ENCODE results near the gene FLNB.

The FLNB gene

DNA sequence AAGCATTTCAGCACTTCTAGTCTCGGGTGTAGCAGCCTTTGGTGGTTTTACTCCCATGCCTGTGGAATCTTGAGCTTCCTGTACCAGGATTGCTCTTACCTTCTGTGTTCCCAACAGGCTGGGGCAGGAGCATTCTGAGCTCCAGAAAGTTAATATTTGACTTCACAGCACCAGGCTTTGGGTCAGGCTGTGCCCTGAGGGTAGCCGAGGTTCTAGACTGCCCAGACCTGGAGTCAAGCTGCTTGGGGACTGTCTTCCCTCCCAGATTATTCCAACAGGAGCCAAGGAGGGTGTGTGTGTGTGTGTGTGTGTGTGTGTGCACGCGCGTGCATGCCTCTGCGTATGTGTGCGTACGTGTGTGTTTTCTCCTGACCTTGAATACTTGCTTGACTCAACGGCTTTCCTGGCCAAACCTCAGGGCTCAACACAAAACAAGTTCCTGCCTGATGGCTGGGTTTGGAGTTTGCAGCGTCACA lies 94.8 kb downstream of the FLNB start:
- POLR2A ChIA-PET: no interaction called here
- H3K4me1 ChIP-seq (ENCODE audit: control insufficient read depth, insufficient read depth, low read length): no peaks in the 10 kb centered on the region
- no peaks in the 10 kb centered on the region for H3K9me3 ChIP-seq (ENCODE audit: control insufficient read depth, insufficient read depth, low read depth, low read length)
- no peak for TF ChIP-seq ZBTB1 (tag by site-specific recombination; IDR thresholded peaks at IDR 0.05)
- TF ChIP-seq MEIS1 (CRISPR knock-in tag; IDR thresholded peaks at IDR 0.05; ENCODE audit: borderline replicate concordance): no peak
- TF ChIP-seq REPIN1 (tag by site-specific recombination; IDR thresholded peaks at IDR 0.05; ENCODE audit: low read depth): no peak
- TF ChIP-seq ZNF416 (tag by site-specific recombination; IDR thresholded peaks at IDR 0.05): no peak
- no peak for TF ChIP-seq ZNF514 (tag by site-specific recombination; IDR thresholded peaks at IDR 0.05)
- no peak for TF ChIP-seq ZNF169 (tag by site-specific recombination; IDR thresholded peaks at IDR 0.05)
- TF ChIP-seq, protein P1, sequence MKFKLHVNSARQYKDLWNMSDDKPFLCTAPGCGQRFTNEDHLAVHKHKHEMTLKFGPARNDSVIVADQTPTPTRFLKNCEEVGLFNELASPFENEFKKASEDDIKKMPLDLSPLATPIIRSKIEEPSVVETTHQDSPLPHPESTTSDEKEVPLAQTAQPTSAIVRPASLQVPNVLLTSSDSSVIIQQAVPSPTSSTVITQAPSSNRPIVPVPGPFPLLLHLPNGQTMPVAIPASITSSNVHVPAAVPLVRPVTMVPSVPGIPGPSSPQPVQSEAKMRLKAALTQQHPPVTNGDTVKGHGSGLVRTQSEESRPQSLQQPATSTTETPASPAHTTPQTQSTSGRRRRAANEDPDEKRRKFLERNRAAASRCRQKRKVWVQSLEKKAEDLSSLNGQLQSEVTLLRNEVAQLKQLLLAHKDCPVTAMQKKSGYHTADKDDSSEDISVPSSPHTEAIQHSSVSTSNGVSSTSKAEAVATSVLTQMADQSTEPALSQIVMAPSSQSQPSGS (tag by site-specific recombination; IDR thresholded peaks at IDR 0.05; ENCODE audit: low read depth): no peak
- no peak for TF ChIP-seq ZNF629 (tag by site-specific recombination; IDR thresholded peaks at IDR 0.05)
- TF ChIP-seq ZNF248 (tag by site-specific recombination; IDR thresholded peaks at IDR 0.05): no peak
- TF ChIP-seq PRDM1 (tag by site-specific recombination; IDR thresholded peaks at IDR 0.05): no peak
- peaks cover 0 to 87% of the 10 kb centered on the region in 2 experiments; a peak in 2 of 3 replicates for H3K36me3 ChIP-seq (ENCODE audit: control insufficient read depth in 2 of 2, insufficient read depth in 1 of 2, low read length in 2 of 2)
- CTCF ChIA-PET: no interaction called here
- no peak overlapping the region for H3K4me3 ChIP-seq (ENCODE audit: low read depth, low read length)
- no peak overlapping the region for H3K27ac ChIP-seq (ENCODE audit: extremely low read depth, low read depth, low read length)

DNA sequence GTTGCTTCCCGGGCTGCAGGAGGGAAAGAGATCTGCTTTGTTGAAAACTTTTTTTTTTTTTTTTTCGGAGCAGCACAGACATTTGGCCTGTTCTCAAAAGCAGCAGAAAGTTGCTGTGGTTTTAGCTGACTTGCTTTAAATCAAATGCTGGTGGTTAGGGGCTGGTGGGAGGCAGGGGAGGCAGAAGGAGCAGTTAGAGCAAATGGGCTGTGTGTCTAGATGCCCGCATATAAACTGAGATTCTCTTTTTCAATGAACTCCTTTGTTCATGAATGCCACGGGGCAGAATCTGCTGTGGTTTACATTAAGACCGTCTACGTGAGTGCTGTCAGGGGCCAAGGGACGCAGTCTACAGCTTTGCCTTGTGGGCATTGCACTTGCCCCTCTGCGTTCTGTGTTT lies 95.9 kb downstream of the FLNB start:
- no peak for TF ChIP-seq ZBTB1 (tag by site-specific recombination; IDR thresholded peaks at IDR 0.05)
- TF ChIP-seq ZNF266 (tag by site-specific recombination; IDR thresholded peaks at IDR 0.05; ENCODE audit: low read depth): no peak
- TF ChIP-seq, protein P2, sequence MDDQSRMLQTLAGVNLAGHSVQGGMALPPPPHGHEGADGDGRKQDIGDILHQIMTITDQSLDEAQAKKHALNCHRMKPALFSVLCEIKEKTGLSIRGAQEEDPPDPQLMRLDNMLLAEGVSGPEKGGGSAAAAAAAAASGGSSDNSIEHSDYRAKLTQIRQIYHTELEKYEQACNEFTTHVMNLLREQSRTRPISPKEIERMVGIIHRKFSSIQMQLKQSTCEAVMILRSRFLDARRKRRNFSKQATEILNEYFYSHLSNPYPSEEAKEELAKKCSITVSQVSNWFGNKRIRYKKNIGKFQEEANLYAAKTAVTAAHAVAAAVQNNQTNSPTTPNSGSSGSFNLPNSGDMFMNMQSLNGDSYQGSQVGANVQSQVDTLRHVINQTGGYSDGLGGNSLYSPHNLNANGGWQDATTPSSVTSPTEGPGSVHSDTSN (CRISPR knock-in tag; IDR thresholded peaks at IDR 0.05): no peak
- TF ChIP-seq ZBTB7A (tag by site-specific recombination; IDR thresholded peaks at IDR 0.05; ENCODE audit: low read depth): no peak
- TF ChIP-seq ZNF391 (tag by site-specific recombination; IDR thresholded peaks at IDR 0.05; ENCODE audit: borderline replicate concordance, low read depth): no peak
- TF ChIP-seq, protein P3, sequence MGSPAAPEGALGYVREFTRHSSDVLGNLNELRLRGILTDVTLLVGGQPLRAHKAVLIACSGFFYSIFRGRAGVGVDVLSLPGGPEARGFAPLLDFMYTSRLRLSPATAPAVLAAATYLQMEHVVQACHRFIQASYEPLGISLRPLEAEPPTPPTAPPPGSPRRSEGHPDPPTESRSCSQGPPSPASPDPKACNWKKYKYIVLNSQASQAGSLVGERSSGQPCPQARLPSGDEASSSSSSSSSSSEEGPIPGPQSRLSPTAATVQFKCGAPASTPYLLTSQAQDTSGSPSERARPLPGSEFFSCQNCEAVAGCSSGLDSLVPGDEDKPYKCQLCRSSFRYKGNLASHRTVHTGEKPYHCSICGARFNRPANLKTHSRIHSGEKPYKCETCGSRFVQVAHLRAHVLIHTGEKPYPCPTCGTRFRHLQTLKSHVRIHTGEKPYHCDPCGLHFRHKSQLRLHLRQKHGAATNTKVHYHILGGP (tag by site-specific recombination; IDR thresholded peaks at IDR 0.05): no peak
- no peak for TF ChIP-seq ZNF19 (tag by site-specific recombination; IDR thresholded peaks at IDR 0.05; ENCODE audit: low read depth)
- TF ChIP-seq ZNF529 (tag by site-specific recombination; IDR thresholded peaks at IDR 0.05; ENCODE audit: insufficient replicate concordance): no peak
- no peak for TF ChIP-seq HOXA7 (CRISPR knock-in tag; IDR thresholded peaks at IDR 0.05; ENCODE audit: borderline replicate concordance)
- TF ChIP-seq ZNF302 (tag by site-specific recombination; IDR thresholded peaks at IDR 0.05; ENCODE audit: low read depth): no peak
- no peak for TF ChIP-seq GLI4 (tag by site-specific recombination; IDR thresholded peaks at IDR 0.05)
- no peak for TF ChIP-seq ZNF48 (tag by site-specific recombination; IDR thresholded peaks at IDR 0.05)
- no peak for TF ChIP-seq KLF8 (tag by site-specific recombination; IDR thresholded peaks at IDR 0.05)
- no peak for TF ChIP-seq SP7 (tag by site-specific recombination; IDR thresholded peaks at IDR 0.05)
- no peak for TF ChIP-seq ZNF626 (tag by site-specific recombination; IDR thresholded peaks at IDR 0.05)
- no peak for TF ChIP-seq ZBTB17 (tag by site-specific recombination; IDR thresholded peaks at IDR 0.05)
- TF ChIP-seq, protein P4, sequence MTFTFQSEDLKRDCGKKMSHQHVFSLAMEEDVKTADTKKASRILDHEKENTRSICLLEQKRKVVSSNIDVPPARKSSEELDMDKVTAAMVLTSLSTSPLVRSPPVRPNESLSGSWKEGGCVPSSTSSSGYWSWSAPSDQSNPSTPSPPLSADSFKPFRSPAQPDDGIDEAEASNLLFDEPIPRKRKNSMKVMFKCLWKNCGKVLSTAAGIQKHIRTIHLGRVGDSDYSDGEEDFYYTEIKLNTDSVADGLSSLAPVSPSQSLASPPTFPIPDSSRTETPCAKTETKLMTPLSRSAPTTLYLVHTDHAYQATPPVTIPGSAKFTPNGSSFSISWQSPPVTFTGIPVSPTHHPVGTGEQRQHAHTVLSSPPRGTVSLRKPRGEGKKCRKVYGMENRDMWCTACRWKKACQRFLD (tag by site-specific recombination; IDR thresholded peaks at IDR 0.05): no peak
- TF ChIP-seq ZNF610 (tag by site-specific recombination; IDR thresholded peaks at IDR 0.05; ENCODE audit: borderline replicate concordance): no peak
- TF ChIP-seq, protein P5, sequence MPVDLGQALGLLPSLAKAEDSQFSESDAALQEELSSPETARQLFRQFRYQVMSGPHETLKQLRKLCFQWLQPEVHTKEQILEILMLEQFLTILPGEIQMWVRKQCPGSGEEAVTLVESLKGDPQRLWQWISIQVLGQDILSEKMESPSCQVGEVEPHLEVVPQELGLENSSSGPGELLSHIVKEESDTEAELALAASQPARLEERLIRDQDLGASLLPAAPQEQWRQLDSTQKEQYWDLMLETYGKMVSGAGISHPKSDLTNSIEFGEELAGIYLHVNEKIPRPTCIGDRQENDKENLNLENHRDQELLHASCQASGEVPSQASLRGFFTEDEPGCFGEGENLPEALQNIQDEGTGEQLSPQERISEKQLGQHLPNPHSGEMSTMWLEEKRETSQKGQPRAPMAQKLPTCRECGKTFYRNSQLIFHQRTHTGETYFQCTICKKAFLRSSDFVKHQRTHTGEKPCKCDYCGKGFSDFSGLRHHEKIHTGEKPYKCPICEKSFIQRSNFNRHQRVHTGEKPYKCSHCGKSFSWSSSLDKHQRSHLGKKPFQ (tag by site-specific recombination; IDR thresholded peaks at IDR 0.05): no peak
- H3K27ac ChIP-seq (ENCODE audit: extremely low read depth, low read depth, low read length): no peak overlapping the region
- H3K4me1 ChIP-seq (ENCODE audit: control insufficient read depth, insufficient read depth, low read length): no peaks in the 10 kb centered on the region
- ChIA-PET POLR2A (no interaction called here), CTCF (no interaction called here)
- no peak overlapping the region for H3K4me3 ChIP-seq (ENCODE audit: low read depth, low read length)
- peaks cover 0 to 86% of the 10 kb centered on the region in 2 experiments; a peak in 2 of 3 replicates for H3K36me3 ChIP-seq (ENCODE audit: control insufficient read depth in 2 of 2, insufficient read depth in 1 of 2, low read length in 2 of 2)
- H3K9me3 ChIP-seq (ENCODE audit: control insufficient read depth, insufficient read depth, low read depth, low read length): no peaks in the 10 kb centered on the region

All from HEK293 (cell line).